ENCODE measurements around the gene UBE2L5.
"Not testable (repeated sequence)": the region's sequence is repeated elsewhere in the genome, so short reads cannot be mapped to it uniquely, and the experiment has no call there.

Gene UBE2L5

GRCh38 chr13:30440910-30441703 lies 18.8 kb downstream of the UBE2L5 start:
- DNase-seq: no peak

GRCh38 chr13:30442926-30443325 lies 20.6 kb downstream of the UBE2L5 start:
- DNase-seq: no peak

GRCh38 chr13:30443491-30443890 lies 21.2 kb downstream of the UBE2L5 start:
- not testable (repeated sequence) for DNase-seq

- DNase-seq: no peak
Measured at GRCh38 chr13:30443957-30444404, 21.7 kb downstream of the UBE2L5 start.

GRCh38 chr13:30446126-30446500 lies 23.8 kb downstream of the UBE2L5 start:
- DNase-seq: no peak

- no peak for DNase-seq
Measured at GRCh38 chr13:30448441-30448840, 26.1 kb downstream of the UBE2L5 start.

- no peak for DNase-seq
Measured at GRCh38 chr13:30450066-30450465, 27.8 kb downstream of the UBE2L5 start.

- not testable (repeated sequence) for DNase-seq
Measured at GRCh38 chr13:30451476-30451875, 29.2 kb downstream of the UBE2L5 start.

GRCh38 chr13:30453727-30454126 lies 31.4 kb downstream of the UBE2L5 start:
- no peak for DNase-seq

GRCh38 chr13:30454991-30455390 lies 32.7 kb downstream of the UBE2L5 start:
- DNase-seq: no peak

- no peak for DNase-seq
Measured at GRCh38 chr13:30456290-30456689, 34.0 kb downstream of the UBE2L5 start.

GRCh38 chr13:30457306-30457891 lies 35.1 kb downstream of the UBE2L5 start:
- DNase-seq: no peak

- peak; percentile 27 for DNase-seq
Measured at GRCh38 chr13:30461279-30462066, 39.2 kb downstream of the UBE2L5 start.

- DNase-seq: peak; percentile 64
Measured at GRCh38 chr13:30463787-30464495, 41.6 kb downstream of the UBE2L5 start.

GRCh38 chr13:30464496-30465342 lies 42.4 kb downstream of the UBE2L5 start:
- peak; percentile 88 for DNase-seq

- peak; percentile 32 for DNase-seq
Measured at GRCh38 chr13:30465343-30465592, 43.0 kb downstream of the UBE2L5 start.

GRCh38 chr13:30465593-30466357 lies 43.5 kb downstream of the UBE2L5 start, which contains the start of gene HMGB1:
TSS of gene HMGB1 (minus strand) at chr13:30465936. CDS start at chr13:30463680, 2,256 bp downstream.
- peak; percentile 98 for DNase-seq

- peak; percentile 58 for DNase-seq
Measured at GRCh38 chr13:30466358-30466714, 44.0 kb downstream of the UBE2L5 start.

- DNase-seq: peak; percentile 37
Measured at GRCh38 chr13:30466841-30467252, 44.6 kb downstream of the UBE2L5 start.

GRCh38 chr13:30473675-30474074 lies 51.4 kb downstream of the UBE2L5 start:
- no peak for DNase-seq
